GM19239 (cell line): ENCODE measurements around the gene TSPAN11.

Experiments used
- DNase-seq: peaks from one replicate; pipeline ENCODE4 v3.0.0; 2011; ENCODE audit warnings: low spot score; ENCODE audit not compliant: insufficient read length
- FAIRE-seq: peaks from 2 replicates; lab custom pipeline; 2011; peaks lifted over from hg19 to GRCh38; lab: Jason Lieb, UNC

TSPAN11 gene

DNA sequence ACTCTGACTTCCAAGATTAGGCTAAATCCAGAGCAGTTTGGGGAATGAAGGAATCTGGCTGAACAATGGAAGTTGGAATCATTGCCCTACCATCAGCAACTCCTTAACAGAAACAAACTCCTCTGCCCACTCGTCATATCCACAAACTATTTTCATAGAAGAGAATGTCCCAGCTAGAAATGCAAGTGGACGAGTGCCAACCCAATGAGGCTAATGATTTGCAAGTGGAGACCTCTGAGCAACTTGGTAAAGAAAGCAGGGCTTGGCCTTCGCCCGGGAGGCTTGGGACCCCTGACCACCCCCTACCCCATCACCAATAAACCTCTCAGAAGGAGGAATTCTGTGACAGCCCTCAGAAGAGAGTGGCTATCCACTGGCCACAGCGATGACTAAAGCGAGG, 107.1 kb downstream of the TSPAN11 start:
- no peak for FAIRE-seq

DNA sequence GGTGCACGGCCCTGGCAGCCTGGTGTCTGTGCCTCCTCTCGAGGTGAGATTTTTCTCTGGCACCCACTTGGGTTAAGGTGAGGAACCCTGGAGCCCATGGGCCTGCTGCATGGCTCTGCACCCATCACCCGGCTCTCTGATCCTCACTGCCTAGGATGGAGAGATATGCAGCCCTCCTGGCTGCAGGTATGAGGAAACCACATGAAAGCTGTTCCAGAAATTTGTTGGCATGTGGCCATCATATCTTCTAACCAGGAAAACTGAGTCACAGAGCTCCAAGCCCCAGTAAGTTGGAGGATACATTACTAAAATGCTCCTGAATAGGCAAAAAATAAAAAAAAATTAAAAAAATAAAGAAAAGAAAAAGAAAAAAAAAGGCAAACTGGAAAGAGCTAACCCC, 107.8 kb downstream of the TSPAN11 start:
- no peak for FAIRE-seq
- no peak for DNase-seq

More for the DNA sequence above, 107.1 kb downstream of the TSPAN11 start:
- no peak for DNase-seq

DNA sequence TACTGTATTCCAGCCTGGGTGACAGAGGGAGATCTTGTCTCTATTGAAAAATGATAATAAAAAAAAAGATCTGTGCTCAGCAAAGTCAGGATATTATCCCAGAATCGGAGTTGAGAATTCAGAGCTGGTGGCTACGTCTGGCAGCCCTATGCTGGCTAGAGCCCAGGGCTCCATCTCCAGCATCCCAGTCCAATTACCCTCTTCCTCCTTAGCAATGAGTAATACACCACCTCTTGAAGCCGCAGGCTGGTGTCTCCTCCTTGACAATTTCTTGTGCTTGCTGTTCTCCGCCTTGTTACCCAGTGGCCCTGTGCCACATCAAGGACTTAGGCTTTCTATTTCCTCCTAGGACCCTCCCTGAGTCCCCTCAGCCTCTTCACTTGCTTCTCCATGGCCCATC, 108.7 kb downstream of the TSPAN11 start:
- DNase-seq (no peak), FAIRE-seq (no peak)

DNA sequence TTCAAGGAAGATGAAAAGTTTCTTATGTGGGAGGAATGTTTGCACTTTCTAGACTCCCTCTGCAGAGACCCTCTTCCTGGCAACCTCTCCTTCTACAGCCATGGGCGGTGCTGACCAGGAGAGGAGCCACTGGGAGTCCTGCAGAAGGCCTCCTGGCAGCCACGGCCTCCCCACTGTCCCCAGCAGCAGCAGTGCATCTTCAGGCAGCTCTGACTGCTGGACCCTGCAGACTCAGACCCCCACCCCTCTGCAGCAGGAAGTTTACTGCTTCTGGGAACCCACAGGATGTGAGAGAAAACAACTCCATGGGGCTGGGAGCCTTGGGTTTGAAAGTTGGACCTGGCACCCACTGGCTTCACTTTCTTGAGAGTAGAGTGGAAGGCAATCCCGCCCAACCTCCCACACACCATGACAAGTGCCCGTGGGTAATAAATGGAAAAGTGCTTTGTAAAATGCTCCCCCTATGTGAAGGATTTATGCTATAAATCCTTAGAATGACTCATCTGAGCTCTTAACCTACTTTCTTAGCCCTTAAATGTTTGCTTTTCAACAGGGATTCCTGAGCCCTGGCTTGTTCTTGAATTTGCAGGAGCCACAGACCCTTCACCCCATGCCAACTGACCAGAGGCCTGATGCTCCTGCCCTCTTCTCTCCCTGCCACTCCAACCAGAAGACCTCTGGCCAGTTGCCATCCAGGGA, 109.6 kb downstream of the TSPAN11 start:
- FAIRE-seq, result no peak
- DNase-seq, result no peak

DNA sequence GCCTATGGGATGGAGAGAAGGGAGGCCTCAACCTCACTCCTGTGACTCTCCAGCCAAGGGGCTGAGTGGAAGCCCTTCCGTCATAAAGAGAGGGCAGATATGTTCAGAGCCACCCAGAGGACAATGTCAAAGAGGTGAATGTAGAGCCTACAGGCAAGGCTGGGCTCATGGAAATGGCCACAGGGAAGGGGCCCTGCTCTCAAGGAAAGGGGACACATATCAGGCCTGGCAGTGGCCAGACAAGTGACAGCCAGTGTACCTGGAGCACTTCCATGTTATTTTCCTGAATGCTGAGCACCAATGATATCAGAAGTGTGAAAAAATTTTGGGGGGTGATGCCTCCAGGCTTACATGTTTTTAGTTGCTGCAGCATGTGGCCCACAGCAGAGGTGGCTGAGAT, 110.5 kb downstream of the TSPAN11 start:
- DNase-seq, result no peak
- no peak for FAIRE-seq

DNA sequence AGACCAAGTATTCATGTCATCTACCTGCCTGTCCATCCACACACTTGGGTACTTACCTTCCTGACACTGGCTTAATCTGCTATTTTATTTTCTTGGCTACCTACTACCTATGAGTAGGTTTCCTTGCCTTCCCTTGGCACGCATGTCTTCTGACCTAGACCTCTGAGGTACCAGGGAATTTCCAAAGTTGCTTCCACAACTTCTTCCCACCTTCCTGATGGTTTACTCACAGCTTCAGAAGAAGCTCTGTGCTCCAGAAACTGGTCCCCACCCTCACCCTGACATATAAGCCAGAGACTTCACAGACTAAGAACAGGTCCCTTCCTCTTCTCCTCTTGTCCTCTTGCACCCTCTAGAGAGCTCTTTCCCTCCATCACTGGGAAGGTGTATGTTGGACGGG, 111.4 kb downstream of the TSPAN11 start:
- FAIRE-seq, result no peak

DNA sequence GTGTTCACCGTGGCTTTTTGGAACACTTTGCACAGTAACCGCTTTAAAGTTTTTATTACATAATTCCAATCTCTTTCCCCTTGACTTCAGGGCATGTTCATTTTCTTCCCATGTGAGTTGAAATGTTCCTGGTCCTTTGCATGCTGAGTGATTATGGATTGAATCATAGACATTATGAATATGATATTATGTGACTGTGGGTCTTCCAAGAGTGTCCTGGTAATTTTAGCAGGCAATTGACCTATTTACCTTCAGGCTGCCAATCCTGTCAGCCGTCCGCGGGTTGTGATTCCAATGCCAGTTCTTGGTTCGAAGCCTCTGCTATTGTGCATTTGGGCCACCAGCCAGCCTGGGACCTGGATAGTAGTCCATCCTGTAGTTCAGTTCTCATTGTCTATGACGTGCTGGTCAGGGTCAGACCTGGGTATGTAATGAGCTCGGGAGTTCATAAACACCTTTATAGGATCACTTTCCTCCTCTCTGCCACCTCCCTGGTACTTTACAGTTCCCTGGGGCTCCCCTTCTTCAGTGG, 114.6 kb downstream of the TSPAN11 start:
- DNase-seq (no peak), FAIRE-seq (no peak)

More for the DNA sequence above, 111.4 kb downstream of the TSPAN11 start:
- no peak for DNase-seq
